A549 (cell line): ENCODE measurements around the gene MTOR.

ENCODE experiments used
- CEBPB ChIP-seq, 2 experiments: fragments of >200 bp in 1 of 2; sonication (Bioruptor Twin) in 1 of 2; formaldehyde crosslinking in 1 of 2; IDR thresholded peaks; 2 replicates each; pipeline ENCODE4 v1.6.1; 2012 to 2016
- CHD2 ChIP-seq: fragments of 150-350 bp; IDR thresholded peaks from 2 replicates; pipeline ENCODE4 v1.6.1; 2014; ENCODE audit warnings: low read length; ENCODE audit not compliant: partially characterized antibody
- CTCF ChIP-seq: fragments of >200 bp; sonication (Bioruptor Twin); formaldehyde crosslinking; IDR thresholded peaks from 3 replicates; pipeline ENCODE4 v1.5.1; 2016
- EHF ChIP-seq: fragments of 250-450 bp; sonication (Bioruptor Pico); IDR thresholded peaks from 2 replicates; pipeline ENCODE4 v1.5.0; 2020; ENCODE audit warnings: mild to moderate bottlenecking
- JUNB ChIP-seq: fragments of >200 bp; sonication (Bioruptor Twin); formaldehyde crosslinking; IDR thresholded peaks from 2 replicates; pipeline ENCODE4 v1.6.1; 2016
- MYC ChIP-seq: IDR thresholded peaks from 2 replicates; pipeline ENCODE4 v1.6.1; 2012; ENCODE audit warnings: mild to moderate bottlenecking, inconsistent platforms, low read length, improper control_type of control experiment, borderline replicate concordance
- NR3C1 ChIP-seq: fragments of >200 bp; sonication (Bioruptor Twin); formaldehyde crosslinking; IDR thresholded peaks from 3 replicates; pipeline ENCODE4 v1.6.1; 2017
- POLR2A ChIP-seq: IDR thresholded peaks from 2 replicates; pipeline ENCODE4 v1.6.1; 2012; ENCODE audit warnings: mild to moderate bottlenecking, low read length
- RFX5 ChIP-seq: fragments of 450-650 bp; IDR thresholded peaks from 2 replicates; pipeline ENCODE4 v1.7.1; 2014; ENCODE audit warnings: antibody characterized with exemption, mild to moderate bottlenecking, moderate library complexity
- ZFP36 ChIP-seq: fragments of 450-650 bp; IDR thresholded peaks from 2 replicates; pipeline ENCODE4 v1.6.1; 2014; ENCODE audit warnings: borderline replicate concordance; ENCODE audit not compliant: partially characterized antibody
- TF ChIP-seq, protein P1 (sequence below): IDR thresholded peaks from 2 replicates; pipeline ENCODE4 v1.6.1; 2012; ENCODE audit warnings: low read depth, borderline replicate concordance
- TF ChIP-seq, protein P2 (sequence below): fragments of 450-650 bp; IDR thresholded peaks from 2 replicates; pipeline ENCODE4 v1.6.1; 2014; ENCODE audit warnings: antibody characterized with exemption
- TF ChIP-seq, protein P3 (sequence below): fragments of 200-600 bp; sonication (generic); IDR thresholded peaks from 2 replicates; pipeline ENCODE4 v1.6.1; 2016; ENCODE audit warnings: antibody characterized with exemption, mild to moderate bottlenecking, moderate library complexity

DNA sequence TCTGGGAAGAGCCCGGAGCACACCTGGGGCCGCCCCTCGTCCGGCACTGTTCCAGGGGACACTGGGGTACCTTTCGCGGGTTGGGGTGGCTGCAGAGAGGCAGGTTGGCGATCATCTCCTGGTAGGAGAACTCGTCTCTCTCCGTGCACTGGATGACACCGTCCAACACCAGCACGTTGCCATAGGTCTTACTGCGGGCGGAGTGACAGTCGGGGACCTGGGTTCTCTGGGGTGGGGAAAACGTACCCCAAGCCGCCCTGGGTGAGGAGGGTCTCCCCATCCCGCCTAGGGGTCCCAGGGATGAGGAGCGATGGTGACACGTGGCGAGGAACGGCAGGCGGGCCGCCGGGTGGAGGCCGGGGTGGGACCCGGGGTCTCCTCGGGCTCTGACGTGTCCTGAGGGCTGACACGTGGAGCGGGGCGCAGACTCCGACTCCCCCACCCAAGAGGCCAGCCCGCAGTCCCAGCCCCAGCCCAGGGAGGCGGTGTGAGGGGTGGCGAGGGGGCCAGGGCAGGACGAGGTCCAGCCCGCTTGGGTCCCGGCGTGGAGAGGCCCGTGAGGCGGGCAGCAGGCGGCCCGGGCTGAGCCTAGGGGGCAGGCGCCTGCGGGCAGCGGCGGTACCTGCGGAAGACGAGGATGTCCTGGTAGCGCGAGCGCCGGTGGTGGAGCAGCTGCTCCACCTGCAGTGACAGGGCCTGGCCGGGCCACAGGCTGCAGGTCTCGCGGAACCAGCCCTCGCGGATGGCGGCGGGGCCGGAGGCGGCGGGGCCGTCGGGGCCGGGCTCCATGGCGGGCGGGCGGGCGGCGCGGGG lies 203.0 kb downstream of the MTOR start:
- TF ChIP-seq CTCF = no peak
- no peak for TF ChIP-seq JUNB
- TF ChIP-seq, protein P1, sequence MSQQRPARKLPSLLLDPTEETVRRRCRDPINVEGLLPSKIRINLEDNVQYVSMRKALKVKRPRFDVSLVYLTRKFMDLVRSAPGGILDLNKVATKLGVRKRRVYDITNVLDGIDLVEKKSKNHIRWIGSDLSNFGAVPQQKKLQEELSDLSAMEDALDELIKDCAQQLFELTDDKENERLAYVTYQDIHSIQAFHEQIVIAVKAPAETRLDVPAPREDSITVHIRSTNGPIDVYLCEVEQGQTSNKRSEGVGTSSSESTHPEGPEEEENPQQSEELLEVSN = no peak
- TF ChIP-seq CEBPB (IDR thresholded peaks at IDR 0.05) = no peak
- no peak for TF ChIP-seq NR3C1
- no peak for TF ChIP-seq EHF
- no peak; the same call in 1 of the 2 replicates for TF ChIP-seq POLR2A
- TF ChIP-seq, protein P2, sequence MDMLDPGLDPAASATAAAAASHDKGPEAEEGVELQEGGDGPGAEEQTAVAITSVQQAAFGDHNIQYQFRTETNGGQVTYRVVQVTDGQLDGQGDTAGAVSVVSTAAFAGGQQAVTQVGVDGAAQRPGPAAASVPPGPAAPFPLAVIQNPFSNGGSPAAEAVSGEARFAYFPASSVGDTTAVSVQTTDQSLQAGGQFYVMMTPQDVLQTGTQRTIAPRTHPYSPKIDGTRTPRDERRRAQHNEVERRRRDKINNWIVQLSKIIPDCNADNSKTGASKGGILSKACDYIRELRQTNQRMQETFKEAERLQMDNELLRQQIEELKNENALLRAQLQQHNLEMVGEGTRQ = no peak
- TF ChIP-seq MYC = no peak
- no peak for TF ChIP-seq CHD2
- TF ChIP-seq RFX5 = no peak
- no peak for TF ChIP-seq ZFP36
- TF ChIP-seq, protein P3, sequence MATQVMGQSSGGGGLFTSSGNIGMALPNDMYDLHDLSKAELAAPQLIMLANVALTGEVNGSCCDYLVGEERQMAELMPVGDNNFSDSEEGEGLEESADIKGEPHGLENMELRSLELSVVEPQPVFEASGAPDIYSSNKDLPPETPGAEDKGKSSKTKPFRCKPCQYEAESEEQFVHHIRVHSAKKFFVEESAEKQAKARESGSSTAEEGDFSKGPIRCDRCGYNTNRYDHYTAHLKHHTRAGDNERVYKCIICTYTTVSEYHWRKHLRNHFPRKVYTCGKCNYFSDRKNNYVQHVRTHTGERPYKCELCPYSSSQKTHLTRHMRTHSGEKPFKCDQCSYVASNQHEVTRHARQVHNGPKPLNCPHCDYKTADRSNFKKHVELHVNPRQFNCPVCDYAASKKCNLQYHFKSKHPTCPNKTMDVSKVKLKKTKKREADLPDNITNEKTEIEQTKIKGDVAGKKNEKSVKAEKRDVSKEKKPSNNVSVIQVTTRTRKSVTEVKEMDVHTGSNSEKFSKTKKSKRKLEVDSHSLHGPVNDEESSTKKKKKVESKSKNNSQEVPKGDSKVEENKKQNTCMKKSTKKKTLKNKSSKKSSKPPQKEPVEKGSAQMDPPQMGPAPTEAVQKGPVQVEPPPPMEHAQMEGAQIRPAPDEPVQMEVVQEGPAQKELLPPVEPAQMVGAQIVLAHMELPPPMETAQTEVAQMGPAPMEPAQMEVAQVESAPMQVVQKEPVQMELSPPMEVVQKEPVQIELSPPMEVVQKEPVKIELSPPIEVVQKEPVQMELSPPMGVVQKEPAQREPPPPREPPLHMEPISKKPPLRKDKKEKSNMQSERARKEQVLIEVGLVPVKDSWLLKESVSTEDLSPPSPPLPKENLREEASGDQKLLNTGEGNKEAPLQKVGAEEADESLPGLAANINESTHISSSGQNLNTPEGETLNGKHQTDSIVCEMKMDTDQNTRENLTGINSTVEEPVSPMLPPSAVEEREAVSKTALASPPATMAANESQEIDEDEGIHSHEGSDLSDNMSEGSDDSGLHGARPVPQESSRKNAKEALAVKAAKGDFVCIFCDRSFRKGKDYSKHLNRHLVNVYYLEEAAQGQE = no peak
